Measurements from ENCODE around the gene COA8.
A peak's percentile ranks its signal among the peaks of the same experiment; 100 is the strongest.

COA8 gene, protein sequence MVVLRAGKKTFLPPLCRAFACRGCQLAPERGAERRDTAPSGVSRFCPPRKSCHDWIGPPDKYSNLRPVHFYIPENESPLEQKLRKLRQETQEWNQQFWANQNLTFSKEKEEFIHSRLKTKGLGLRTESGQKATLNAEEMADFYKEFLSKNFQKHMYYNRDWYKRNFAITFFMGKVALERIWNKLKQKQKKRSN

GRCh38 chr14:103562429-103563225, at the start of gene COA8, which contains the start of gene BAG5:
COA8 (plus strand) TSS chr14:103562960; CDS start chr14:103563002, 42 bp downstream.
BAG5 (minus strand) TSS chr14:103562657; CDS start chr14:103561164, 1,493 bp downstream.
- peak; percentile 94 for DNase-seq (ENCODE audit: low spot score)

DNA sequence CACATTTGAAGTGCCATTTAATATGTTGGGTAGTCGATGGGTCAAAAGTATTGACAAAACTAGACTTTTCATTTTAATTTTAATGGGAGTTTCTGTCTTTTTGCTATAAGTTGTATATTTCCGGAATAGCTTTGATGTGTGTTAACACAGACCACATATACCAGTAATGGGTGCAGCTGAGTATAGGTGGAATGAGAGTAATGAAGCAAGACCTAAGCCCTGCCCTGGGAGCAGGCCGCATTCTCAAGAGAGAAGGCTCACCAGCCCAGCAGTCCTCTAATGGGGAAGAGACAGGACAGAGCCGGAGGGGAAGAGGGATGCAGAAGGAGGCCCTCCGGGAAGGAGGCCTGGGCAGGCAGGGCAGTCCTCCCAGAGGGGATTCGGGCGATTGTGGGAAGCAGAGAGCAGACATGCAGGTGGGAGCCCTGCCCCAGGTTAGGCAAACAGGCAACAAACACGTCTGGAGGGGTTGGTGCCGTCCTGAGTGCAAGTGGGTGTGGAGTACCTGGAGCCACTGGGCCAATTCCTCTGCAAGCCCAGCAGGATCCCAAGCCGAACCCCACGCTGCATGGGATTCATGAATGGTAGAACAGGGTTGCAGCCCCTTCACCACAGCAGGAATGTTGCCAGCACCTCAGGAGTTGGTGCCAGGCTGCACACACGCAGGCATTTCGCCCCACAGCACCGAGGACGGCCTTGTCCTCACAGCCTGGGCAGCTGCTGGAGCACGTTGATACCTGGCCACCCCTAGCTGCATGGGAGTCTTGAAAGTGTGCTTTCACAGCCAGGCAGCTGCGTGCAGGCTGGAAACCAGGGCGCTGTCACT, 48.0 kb upstream of the COA8 start:
- DNase-seq (ENCODE audit: low spot score) = no peak

GRCh38 chr14:103516426-103517173, 46.2 kb upstream of the COA8 start:
- no peak for DNase-seq (ENCODE audit: low spot score)

- DNase-seq (ENCODE audit: low spot score) = no peak
Observed at GRCh38 chr14:103517174-103517566, 45.6 kb upstream of the COA8 start.

GRCh38 chr14:103517721-103518421, 44.9 kb upstream of the COA8 start:
- DNase-seq (ENCODE audit: low spot score) = no peak

GRCh38 chr14:103518422-103519042, 44.2 kb upstream of the COA8 start:
- peak; percentile 97 for DNase-seq (ENCODE audit: low spot score)

DNA sequence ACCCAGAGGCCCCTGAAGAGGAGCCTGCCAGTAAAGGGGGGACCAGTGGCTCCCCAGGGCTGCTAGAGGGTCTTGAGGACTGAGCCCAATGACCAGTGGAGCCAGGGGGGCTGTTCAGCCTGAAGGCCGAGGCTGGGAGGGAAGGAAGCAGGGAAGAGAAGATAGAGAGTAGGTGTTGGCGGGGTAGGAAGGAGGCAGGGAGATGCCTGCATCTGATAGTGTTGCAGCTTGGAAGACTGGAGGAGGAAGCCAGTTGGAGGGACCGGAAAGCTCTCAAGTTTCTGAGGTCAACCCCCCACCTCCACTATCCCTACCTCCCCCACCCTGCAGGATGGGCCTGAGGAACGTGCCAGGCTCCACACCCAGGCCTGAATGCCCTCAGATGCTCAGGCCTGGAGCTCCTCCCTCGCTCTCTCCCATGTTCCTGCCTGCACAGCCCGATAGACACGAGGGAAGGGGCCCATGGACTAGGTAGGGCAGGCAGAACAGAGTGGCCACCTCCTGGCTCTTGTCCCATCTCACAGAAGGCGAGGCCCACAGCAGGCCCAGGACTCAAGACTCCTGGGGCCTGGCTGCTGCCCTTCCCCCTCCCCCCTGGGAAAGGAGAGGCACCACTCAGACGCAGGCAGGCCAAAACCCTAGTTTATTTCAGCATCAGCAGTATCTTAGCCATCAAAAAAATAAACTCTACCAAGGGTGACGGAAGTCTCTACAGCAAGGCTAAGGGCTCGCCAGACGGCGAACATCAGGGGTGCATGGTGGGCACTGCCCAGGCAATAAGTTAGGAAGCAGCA, 43.5 kb upstream of the COA8 start:
- no peak for DNase-seq (ENCODE audit: low spot score)

- DNase-seq (ENCODE audit: low spot score) = no peak
Observed at GRCh38 chr14:103519837-103520212, 42.9 kb upstream of the COA8 start.

DNA sequence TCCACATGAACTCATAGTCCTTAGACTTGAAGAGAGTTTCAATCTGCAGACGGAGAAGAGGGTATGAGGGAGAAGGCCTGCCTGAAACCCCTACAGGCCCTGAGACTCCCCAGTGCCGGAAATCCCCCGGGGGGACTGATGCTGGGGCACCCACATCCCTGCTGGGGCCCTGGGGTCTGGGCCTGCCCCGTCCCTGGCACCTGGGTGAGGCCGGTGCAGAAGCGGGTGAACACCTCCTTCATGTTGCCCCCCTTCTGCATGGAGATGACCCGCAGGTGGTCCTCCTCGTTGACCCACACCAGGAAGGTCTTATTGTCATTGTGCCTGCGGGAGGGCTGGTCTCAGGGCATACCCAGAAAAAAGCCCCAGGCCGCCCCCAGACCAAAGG, 42.5 kb upstream of the COA8 start:
- no peak for DNase-seq (ENCODE audit: low spot score)

DNA sequence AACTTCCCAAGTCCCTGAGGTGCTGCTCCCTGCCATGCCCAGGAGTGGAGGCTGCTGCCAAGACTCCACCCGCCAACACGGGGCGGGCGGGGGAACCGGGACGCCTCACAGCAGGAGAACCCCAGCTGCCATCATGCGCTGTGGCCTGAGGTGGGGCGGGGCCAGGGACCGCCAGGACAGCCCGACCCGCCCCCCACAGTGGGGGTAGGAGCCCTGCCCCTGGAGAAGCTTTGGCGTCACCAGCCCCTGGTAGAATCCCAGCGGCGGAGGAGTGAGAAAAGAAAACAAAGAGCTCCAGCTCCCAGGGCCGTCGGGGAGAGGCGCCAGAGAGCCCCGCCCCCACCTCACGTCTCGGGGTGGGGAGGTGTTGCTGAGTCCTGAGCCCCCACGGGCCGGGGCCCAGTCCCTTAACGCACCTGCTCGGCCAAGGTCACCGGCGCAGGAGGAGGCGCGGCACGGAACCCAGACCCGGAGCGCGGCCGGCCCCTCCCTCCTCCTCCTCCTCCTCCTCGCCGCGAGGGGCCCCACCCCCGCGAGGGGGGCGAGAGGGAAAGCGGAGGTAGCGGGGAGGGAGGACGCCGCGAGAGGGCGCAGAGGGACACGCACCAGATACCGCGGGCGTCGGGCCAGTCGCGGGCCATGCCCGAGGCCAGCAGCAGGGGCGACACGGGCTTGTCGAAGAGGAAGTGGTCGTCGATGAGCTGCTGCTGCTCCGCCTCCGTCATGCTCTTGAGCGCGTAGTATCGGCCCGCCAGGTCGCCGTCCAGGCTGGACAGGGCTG, 41.9 kb upstream of the COA8 start:
- peak; percentile 83 for DNase-seq (ENCODE audit: low spot score)

- no peak for DNase-seq (ENCODE audit: low spot score)
Observed at GRCh38 chr14:103521438-103521950, 41.3 kb upstream of the COA8 start.

GRCh38 chr14:103521951-103522563, 40.7 kb upstream of the COA8 start:
- no peak for DNase-seq (ENCODE audit: low spot score)

DNA sequence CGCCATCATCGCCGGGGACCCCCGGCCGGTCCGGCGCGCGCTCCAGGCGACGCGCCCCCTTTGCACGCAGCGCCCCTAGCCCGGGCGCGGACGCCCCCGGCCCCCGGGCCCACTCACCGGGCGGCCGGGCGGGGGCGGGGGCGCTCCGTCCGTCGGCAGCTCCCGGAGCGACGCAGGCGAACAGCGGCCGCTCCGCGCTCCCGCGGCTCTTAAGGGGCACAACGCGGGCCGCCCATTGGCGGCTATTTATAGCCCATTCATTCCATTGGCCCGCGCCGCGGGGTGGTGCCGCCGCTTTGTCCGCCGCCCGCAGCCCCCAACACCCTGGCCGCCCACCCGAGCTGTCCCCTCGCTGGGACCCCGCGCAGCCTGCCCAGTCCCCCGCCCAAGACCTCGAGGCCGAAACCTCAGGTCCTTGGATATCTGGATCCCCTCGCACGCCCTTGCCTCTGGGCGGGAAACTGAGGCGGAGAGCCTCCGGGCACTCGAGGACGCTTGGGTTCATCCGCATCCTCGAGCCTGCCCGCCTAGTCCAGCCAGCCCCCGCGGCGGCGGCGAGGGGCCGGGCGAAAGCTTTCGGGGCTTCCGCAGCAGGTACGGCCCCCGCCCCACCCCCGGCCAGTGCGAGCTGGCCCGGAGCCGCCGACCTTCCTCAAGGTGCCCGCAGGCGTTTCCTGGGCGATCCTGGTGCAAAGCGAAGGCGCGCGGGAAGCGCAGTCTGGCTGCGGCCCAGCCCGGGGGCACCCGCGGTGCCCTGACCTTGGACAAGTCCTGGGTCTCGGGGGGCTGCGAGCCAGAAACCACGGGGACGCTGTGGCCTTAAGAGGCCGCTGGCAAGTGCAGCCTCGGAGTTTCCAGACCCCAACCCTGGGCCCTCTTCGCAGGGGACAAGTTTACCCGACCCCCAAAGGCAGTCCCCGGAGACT, 39.8 kb upstream of the COA8 start, which contains the start of gene CKB:
Gene CKB (minus strand): TSS at position 182 of the 926 bp plus-strand sequence. CDS start 337 bp downstream, outside the sequence.
- DNase-seq (ENCODE audit: low spot score) = peak; percentile 91

DNA sequence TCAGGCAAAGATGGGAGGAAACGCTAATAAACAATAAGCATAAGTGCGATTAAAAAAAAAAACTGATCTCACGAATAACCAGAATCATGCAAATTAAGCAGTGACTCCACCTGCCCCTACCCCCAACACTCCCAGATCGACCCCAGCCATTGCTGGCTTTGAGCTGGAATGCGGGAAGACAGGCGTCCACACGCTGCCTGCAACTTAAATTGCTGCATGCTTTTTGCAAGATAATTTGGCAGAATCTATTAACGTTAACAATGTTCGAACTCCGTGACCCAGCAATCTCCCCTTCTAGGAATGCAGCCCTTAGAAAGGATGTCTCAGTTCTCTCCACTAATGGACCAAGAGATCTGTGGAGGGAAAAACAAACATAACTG, 39.2 kb upstream of the COA8 start:
- DNase-seq (ENCODE audit: low spot score) = no peak

GRCh38 chr14:103524002-103524935, 38.5 kb upstream of the COA8 start:
- DNase-seq (ENCODE audit: low spot score) = no peak

Data from HuH-7.5 (cell line).